Mesendoderm (in vitro differentiated cells): ENCODE data around the gene SLC13A3.

ENCODE experiments used
- DNase-seq: peaks from one replicate; pipeline ENCODE4 v3.0.0; 2013
- H2AK5ac ChIP-seq: 2 replicates; pipeline ENCODE4 v1.6.1; 2013; ENCODE audit warnings: low read length, inconsistent platforms
- H2BK120ac ChIP-seq: 2 replicates; pipeline ENCODE4 v1.6.1; 2013; ENCODE audit warnings: low read depth, mild to moderate bottlenecking, low read length, moderate library complexity, mixed read lengths
- H2BK15ac ChIP-seq: replicated peaks from 2 replicates; pipeline ENCODE4 v1.6.1; 2013; ENCODE audit warnings: low read depth, mild to moderate bottlenecking, moderate library complexity
- H2BK5ac ChIP-seq: 2 replicates; pipeline ENCODE4 v1.6.1; 2013; ENCODE audit warnings: low read length, inconsistent platforms
- H3K18ac ChIP-seq: 2 replicates; pipeline ENCODE4 v1.6.1; 2013; ENCODE audit warnings: mild to moderate bottlenecking, low read length, mixed read lengths
- H3K23ac ChIP-seq: one replicate; pipeline ENCODE4 v1.6.1; 2013; ENCODE audit warnings: low read length
- H3K27ac ChIP-seq: 2 replicates; pipeline ENCODE4 v1.5.1; 2013; ENCODE audit warnings: low read depth, mild to moderate bottlenecking, inconsistent platforms, low read length, moderate library complexity
- H3K27me3 ChIP-seq: 2 replicates; pipeline ENCODE4 v1.6.1; 2013; ENCODE audit warnings: low read length, control low read depth, mild to moderate bottlenecking, inconsistent platforms; ENCODE audit not compliant: insufficient read depth, poor library complexity
- H3K36me3 ChIP-seq: 2 replicates; pipeline ENCODE4 v1.6.1; 2013; ENCODE audit warnings: low read length, inconsistent platforms; ENCODE audit not compliant: control insufficient read depth, insufficient read depth
- H3K4ac ChIP-seq: one replicate; pipeline ENCODE4 v1.6.1; 2013; ENCODE audit warnings: low read depth, mild to moderate bottlenecking, low read length, moderate library complexity
- H3K4me1 ChIP-seq: 2 replicates; pipeline ENCODE4 v1.6.1; 2013; ENCODE audit warnings: low read depth, low read length, inconsistent platforms; ENCODE audit not compliant: control insufficient read depth
- H3K4me2 ChIP-seq: 2 replicates; pipeline ENCODE4 v1.6.1; 2013; ENCODE audit warnings: low read length
- H3K4me3 ChIP-seq: 2 replicates; pipeline ENCODE4 v1.5.1; 2013; ENCODE audit warnings: mild to moderate bottlenecking, low read length
- H3K56ac ChIP-seq: one replicate; pipeline ENCODE4 v1.6.1; 2013; ENCODE audit warnings: low read length
- H3K79me1 ChIP-seq: 2 replicates; pipeline ENCODE4 v1.6.1; 2013; ENCODE audit warnings: low read length, inconsistent platforms
- H3K79me2 ChIP-seq: 2 replicates; pipeline ENCODE4 v1.6.1; 2013; ENCODE audit warnings: mild to moderate bottlenecking, low read length; ENCODE audit not compliant: control insufficient read depth, insufficient read depth
- H3K9ac ChIP-seq: 2 replicates; pipeline ENCODE4 v1.6.1; 2013; ENCODE audit warnings: low read length, inconsistent platforms
- H4K5ac ChIP-seq: one replicate; pipeline ENCODE4 v1.6.1; 2013; ENCODE audit warnings: low read length
- H4K8ac ChIP-seq: one replicate; pipeline ENCODE4 v1.6.1; 2013; ENCODE audit warnings: low read depth, mild to moderate bottlenecking, control low read depth, low read length, moderate library complexity
- WGBS: extraction: QIAGEN DNeasy Blood & Tissue Kit; methylation state at CpG from one replicate; pipeline ENCODE4 v1.1.7; 2013; ENCODE audit warnings: low lambda C conversion rate, missing lambda C conversion rate; ENCODE audit not compliant: insufficient coverage; ENCODE audit errors: extremely low coverage; 5-methylcytosine and 5-hydroxymethylcytosine counted together

The SLC13A3 gene

GRCh38 chr20:46563170-46563859 is 87.9 kb downstream of the SLC13A3 start:
- Histone ChIP-seq H3K56ac (peak overlapping the region; percentile 91), H2BK15ac (no peak overlapping the region), H2AK5ac (no peak overlapping the region), H3K4me2 (peak overlapping the region; percentile 59), H3K23ac (no peak overlapping the region), H3K4ac (no peak overlapping the region), H2BK120ac (no peak overlapping the region), H3K9ac (peak overlapping the region; percentile 73), H3K36me3 (no peaks in the 10 kb centered on the region), H3K79me1 (no peaks in the 10 kb centered on the region), H4K8ac (no peak overlapping the region), H3K27ac (peak overlapping the region; percentile 24), H3K79me2 (no peaks in the 10 kb centered on the region), H3K27me3 (no peaks in the 10 kb centered on the region), H3K18ac (peak overlapping the region; percentile 6), H3K4me1 (peaks cover 3% of the 10 kb centered on the region), H3K4me3 (no peak overlapping the region), H2BK5ac (peak overlapping the region; percentile 83), H4K5ac (no peak overlapping the region)
- no CpG with 5 or more reads among the region's 16 CpGs for whole genome bisulfite sequencing
- peak; percentile 36 for DNase-seq

GRCh38 chr20:46562373-46563169 is 88.7 kb downstream of the SLC13A3 start:
- WGBS, result no CpG with 5 or more reads among the region's 19 CpGs
- Histone ChIP-seq H4K5ac (no peak overlapping the region), H3K36me3 (no peaks in the 10 kb centered on the region), H3K79me1 (no peaks in the 10 kb centered on the region), H4K8ac (no peak overlapping the region), H2BK15ac (no peak overlapping the region), H3K4me3 (no peak overlapping the region), H3K4me1 (peaks cover 3% of the 10 kb centered on the region), H3K4me2 (peak overlapping the region; percentile 59), H3K56ac (peak overlapping the region; percentile 91), H2AK5ac (no peak overlapping the region), H2BK5ac (peak overlapping the region; percentile 83), H3K4ac (no peak overlapping the region), H3K27ac (peak overlapping the region; percentile 24), H2BK120ac (no peak overlapping the region), H3K9ac (peak overlapping the region; percentile 73), H3K27me3 (no peaks in the 10 kb centered on the region), H3K18ac (peak overlapping the region; percentile 9), H3K23ac (no peak overlapping the region), H3K79me2 (no peaks in the 10 kb centered on the region)
- peak; percentile 93 for DNase-seq

GRCh38 chr20:46562009-46562372 is 89.3 kb downstream of the SLC13A3 start:
- no peak for DNase-seq
- no peak overlapping the region for H3K4me3 ChIP-seq
- H3K18ac ChIP-seq, result peak overlapping the region; percentile 9
- H3K79me2 ChIP-seq, result no peaks in the 10 kb centered on the region
- H2BK15ac ChIP-seq, result no peak overlapping the region
- no peak overlapping the region for H3K27ac ChIP-seq
- H3K36me3 ChIP-seq, result no peaks in the 10 kb centered on the region
- no peak overlapping the region for H3K4me2 ChIP-seq
- H4K5ac ChIP-seq, result no peak overlapping the region
- H3K79me1 ChIP-seq, result no peaks in the 10 kb centered on the region
- H3K27me3 ChIP-seq, result no peaks in the 10 kb centered on the region
- H4K8ac ChIP-seq, result no peak overlapping the region
- peaks cover 3% of the 10 kb centered on the region for H3K4me1 ChIP-seq
- H2AK5ac ChIP-seq, result no peak overlapping the region
- peak overlapping the region; percentile 72 for H3K56ac ChIP-seq
- H2BK5ac ChIP-seq, result no peak overlapping the region
- H3K23ac ChIP-seq, result no peak overlapping the region
- peak overlapping the region; percentile 36 for H3K9ac ChIP-seq
- H2BK120ac ChIP-seq, result no peak overlapping the region
- WGBS, result no CpG with 5 or more reads among the region's 5 CpGs
- H3K4ac ChIP-seq, result no peak overlapping the region

GRCh38 chr20:46559685-46560440 is 91.4 kb downstream of the SLC13A3 start:
- peak; percentile 57 for DNase-seq
- WGBS, result no CpG with 5 or more reads among the region's 7 CpGs
- H3K9ac ChIP-seq, result no peak overlapping the region

GRCh38 chr20:46559001-46559400 is 92.3 kb downstream of the SLC13A3 start:
- WGBS, result no CpG with 5 or more reads among the region's 3 CpGs
- H2BK120ac ChIP-seq, result no peak overlapping the region
- no peak overlapping the region for H3K27ac ChIP-seq

More at GRCh38 chr20:46559685-46560440, 91.4 kb downstream of the SLC13A3 start:
- H3K4me1 ChIP-seq, result peaks cover 3% of the 10 kb centered on the region
- no peak overlapping the region for H2BK5ac ChIP-seq
- H2BK120ac ChIP-seq, result no peak overlapping the region
- H3K27ac ChIP-seq, result no peak overlapping the region
- no peak overlapping the region for H4K8ac ChIP-seq
- H3K27me3 ChIP-seq, result no peaks in the 10 kb centered on the region
- H3K79me1 ChIP-seq, result no peaks in the 10 kb centered on the region
- no peak overlapping the region for H3K4ac ChIP-seq
- H3K23ac ChIP-seq, result no peak overlapping the region
- H4K5ac ChIP-seq, result no peak overlapping the region
- H3K4me2 ChIP-seq, result no peak overlapping the region
- no peak overlapping the region for H3K4me3 ChIP-seq
- no peak overlapping the region for H3K56ac ChIP-seq
- H3K79me2 ChIP-seq, result no peaks in the 10 kb centered on the region
- no peak overlapping the region for H2BK15ac ChIP-seq
- H2AK5ac ChIP-seq, result no peak overlapping the region
- no peak overlapping the region for H3K18ac ChIP-seq
- H3K36me3 ChIP-seq, result no peaks in the 10 kb centered on the region

More at GRCh38 chr20:46559001-46559400, 92.3 kb downstream of the SLC13A3 start:
- H3K79me2 ChIP-seq, result no peaks in the 10 kb centered on the region
- H4K8ac ChIP-seq, result no peak overlapping the region
- H3K79me1 ChIP-seq, result no peaks in the 10 kb centered on the region
- no peak overlapping the region for H3K23ac ChIP-seq
- peaks cover 3% of the 10 kb centered on the region for H3K4me1 ChIP-seq
- H3K9ac ChIP-seq, result no peak overlapping the region
- H3K27me3 ChIP-seq, result no peaks in the 10 kb centered on the region
- no peak overlapping the region for H3K18ac ChIP-seq
- H2BK15ac ChIP-seq, result no peak overlapping the region
- no peak overlapping the region for H3K4me2 ChIP-seq
- DNase-seq, result no peak
- H2AK5ac ChIP-seq, result no peak overlapping the region
- no peak overlapping the region for H3K4ac ChIP-seq
- no peak overlapping the region for H3K56ac ChIP-seq
- H3K4me3 ChIP-seq, result no peak overlapping the region
- H2BK5ac ChIP-seq, result no peak overlapping the region
- no peaks in the 10 kb centered on the region for H3K36me3 ChIP-seq
- no peak overlapping the region for H4K5ac ChIP-seq
